HG03139 (cell line): Measurements from ENCODE around the gene SMAD3.
A peak's percentile ranks its signal among the peaks of the same experiment; 100 is the strongest.

ENCODE experiments used
- ATAC-seq: cut with Tn5 transposase; IDR thresholded peaks from one replicate; pipeline ENCODE4 v1.9.1; 2021; ENCODE audit not compliant: unreplicated experiment

The SMAD3 gene

GRCh38 chr15:67225336-67225735 lies 159.9 kb downstream of the SMAD3 start:
- ATAC-seq, result no peak

DNA sequence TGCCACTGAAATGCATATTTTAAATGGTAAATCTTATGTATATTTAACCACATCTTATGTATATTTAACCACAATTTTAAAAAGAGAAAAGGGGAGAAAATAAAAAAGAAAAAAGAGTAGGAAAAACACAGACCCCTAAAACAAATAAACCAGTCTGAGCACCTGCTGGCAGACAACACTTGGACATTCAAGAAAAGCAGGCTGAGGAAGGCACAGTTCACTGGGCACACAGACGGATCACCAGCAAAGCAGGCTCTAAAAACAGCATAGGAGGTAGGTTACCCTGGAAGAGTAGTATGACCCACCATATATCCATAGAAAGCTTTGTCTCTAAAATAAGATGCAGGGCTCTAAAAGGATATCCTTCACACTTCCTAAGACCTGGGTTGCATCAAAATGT lies 162.0 kb downstream of the SMAD3 start:
- ATAC-seq, result no peak

DNA sequence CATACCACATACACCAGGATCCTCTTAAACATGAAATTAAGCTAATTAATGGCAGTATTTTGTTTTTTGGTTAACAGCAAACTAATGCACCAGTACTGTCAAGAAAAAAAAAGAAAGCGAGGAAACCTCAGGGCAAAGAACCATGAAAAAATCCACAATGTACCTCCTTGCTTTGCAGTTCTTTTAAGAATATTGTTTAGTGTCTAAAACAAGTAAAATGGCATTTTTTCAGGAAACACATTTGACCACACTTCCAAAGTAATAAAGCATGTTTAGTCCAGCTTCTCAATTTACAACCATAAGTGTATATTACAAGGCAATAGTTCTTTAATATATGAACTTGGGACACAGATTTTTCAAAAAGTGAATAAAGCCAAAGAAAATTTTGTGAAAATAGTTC lies 162.4 kb downstream of the SMAD3 start:
- no peak for ATAC-seq

DNA sequence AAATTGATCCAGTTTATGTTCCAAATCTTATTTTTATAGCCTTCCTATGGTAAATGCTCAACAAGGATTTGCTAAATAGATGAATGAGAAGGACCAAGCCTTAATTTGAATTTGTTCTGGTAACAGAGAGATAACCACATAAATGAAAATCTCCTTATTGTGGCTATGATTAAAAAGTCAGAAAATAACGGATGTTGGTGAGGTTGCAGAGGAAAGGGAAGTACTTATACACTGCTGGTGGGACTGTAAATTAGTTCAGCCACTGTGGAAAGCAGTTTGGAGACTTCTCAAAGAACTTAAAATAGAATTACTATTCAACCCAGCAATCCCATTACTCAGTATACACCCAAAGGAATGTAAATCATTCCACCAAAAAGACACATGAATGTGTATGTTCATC lies 162.9 kb downstream of the SMAD3 start:
- no peak for ATAC-seq

DNA sequence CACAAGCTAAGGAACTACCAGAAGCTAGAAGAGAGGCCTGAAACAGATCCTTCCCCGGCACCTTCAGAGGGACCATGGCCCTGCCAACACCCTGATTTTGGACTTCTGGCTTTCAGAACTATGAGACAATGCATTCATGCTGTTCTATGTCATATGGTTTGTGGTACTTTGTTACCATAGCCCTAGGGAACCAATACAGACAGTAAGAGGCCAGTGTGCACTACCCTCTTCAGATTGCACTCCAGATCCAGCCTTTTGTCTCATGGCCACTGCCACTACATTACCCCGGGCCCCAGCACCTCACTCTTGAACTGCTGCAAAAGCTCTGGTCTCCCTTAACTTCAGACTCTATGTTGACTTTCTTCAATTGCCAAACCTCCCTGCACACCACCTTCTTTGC lies 165.1 kb downstream of the SMAD3 start:
- no peak for ATAC-seq

GRCh38 chr15:67232591-67232990 lies 167.2 kb downstream of the SMAD3 start:
- ATAC-seq, result no peak

DNA sequence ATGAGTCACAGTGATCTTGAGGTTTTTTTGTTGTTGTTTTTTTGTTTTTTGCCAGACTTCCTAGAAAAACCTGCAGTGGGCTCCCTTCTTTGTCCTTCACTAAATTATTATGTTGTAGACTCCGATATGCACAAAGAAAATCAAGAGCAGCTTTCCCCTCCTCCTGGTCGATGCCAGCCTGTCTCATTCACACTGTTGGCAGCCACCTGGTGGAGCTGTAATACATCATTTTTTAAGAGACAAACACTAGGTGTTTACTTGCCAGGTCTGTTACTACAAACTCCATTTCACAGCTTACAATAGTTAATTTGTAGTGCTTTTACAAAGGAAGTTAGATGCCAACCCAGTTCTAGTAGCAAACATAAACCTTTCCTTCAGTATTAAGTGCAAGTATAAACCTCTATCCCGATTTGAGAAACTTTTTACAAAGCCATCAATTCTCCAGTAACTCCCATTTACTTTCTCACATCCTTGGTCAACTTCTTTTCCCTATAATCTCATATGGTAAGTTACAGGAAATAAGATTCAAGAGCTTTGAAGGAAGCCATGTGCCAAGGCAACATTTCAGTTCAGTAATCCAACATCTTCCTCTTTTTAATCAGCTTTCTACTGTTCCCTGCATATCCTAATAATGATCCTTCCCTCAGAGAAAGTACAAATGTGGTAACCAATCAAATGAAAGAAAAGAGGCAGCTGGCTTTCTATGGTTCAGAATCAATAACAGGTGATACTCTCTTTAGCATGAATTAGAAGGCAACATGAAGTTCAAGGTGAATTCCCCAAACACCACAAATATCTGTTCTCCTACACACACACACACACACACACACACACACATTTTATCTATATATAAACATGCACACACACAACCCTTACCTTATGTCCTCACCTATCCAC lies 175.1 kb downstream of the SMAD3 start:
- ATAC-seq, result no peak

- ATAC-seq, result peak; percentile 82
Measured at GRCh38 chr15:67241132-67241855, 175.9 kb downstream of the SMAD3 start.

DNA sequence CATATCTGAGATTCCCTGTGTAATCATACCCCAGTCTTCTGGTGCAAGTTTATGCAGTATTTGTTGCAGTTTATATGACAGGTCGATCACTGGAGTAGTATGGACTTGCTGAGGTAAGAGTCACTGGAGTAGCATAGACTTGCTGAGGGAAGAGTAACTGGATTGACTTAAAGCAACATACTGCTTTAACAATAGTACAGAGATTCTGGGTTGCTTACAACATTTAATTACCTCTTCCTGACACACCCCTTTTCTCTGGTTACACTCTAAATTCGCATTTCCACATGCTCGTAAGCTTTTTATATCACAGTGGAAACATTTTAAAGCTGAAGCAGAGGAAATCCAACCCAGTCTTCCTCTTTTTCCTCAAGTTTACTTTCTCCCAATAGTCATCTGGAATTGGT lies 177.3 kb downstream of the SMAD3 start:
- ATAC-seq, result no peak
